ENCODE data around the gene GRK6. TPM values are rescaled to one million over a fixed set of nuclear protein-coding genes. Genes with fewer than 3 reads are reported as not detected.

GRK6 gene
- total and polyA plus RNA-seq, 9 of the 15 experiments (the other 6 are each of a cell fraction or from before 2014, with no cell fraction given) = 0.63 to 122 (median 44.5) TPM

DNA sequence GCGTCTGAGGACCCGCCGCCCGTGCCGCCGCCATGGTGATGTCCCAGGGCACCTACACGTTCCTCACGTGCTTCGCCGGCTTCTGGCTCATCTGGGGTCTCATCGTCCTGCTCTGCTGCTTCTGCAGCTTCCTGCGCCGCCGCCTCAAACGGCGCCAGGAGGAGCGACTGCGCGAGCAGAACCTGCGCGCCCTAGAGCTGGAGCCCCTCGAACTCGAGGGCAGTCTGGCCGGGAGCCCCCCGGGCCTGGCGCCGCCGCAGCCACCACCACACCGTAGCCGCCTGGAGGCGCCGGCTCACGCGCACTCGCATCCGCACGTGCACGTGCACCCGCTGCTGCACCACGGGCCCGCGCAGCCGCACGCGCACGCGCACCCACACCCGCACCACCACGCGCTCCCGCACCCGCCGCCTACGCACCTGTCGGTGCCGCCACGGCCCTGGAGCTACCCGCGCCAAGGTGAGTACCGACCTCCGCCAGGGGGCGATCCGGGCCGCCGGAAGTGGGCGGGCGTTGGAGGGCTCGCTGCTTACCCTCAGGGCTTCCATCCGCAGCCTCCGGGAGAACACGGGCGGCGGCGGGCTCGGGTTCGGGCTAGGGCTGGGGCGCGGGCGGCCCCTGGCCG, 28.7 kb downstream of the GRK6 start (continued):
- TF ChIP-seq, protein P1, sequence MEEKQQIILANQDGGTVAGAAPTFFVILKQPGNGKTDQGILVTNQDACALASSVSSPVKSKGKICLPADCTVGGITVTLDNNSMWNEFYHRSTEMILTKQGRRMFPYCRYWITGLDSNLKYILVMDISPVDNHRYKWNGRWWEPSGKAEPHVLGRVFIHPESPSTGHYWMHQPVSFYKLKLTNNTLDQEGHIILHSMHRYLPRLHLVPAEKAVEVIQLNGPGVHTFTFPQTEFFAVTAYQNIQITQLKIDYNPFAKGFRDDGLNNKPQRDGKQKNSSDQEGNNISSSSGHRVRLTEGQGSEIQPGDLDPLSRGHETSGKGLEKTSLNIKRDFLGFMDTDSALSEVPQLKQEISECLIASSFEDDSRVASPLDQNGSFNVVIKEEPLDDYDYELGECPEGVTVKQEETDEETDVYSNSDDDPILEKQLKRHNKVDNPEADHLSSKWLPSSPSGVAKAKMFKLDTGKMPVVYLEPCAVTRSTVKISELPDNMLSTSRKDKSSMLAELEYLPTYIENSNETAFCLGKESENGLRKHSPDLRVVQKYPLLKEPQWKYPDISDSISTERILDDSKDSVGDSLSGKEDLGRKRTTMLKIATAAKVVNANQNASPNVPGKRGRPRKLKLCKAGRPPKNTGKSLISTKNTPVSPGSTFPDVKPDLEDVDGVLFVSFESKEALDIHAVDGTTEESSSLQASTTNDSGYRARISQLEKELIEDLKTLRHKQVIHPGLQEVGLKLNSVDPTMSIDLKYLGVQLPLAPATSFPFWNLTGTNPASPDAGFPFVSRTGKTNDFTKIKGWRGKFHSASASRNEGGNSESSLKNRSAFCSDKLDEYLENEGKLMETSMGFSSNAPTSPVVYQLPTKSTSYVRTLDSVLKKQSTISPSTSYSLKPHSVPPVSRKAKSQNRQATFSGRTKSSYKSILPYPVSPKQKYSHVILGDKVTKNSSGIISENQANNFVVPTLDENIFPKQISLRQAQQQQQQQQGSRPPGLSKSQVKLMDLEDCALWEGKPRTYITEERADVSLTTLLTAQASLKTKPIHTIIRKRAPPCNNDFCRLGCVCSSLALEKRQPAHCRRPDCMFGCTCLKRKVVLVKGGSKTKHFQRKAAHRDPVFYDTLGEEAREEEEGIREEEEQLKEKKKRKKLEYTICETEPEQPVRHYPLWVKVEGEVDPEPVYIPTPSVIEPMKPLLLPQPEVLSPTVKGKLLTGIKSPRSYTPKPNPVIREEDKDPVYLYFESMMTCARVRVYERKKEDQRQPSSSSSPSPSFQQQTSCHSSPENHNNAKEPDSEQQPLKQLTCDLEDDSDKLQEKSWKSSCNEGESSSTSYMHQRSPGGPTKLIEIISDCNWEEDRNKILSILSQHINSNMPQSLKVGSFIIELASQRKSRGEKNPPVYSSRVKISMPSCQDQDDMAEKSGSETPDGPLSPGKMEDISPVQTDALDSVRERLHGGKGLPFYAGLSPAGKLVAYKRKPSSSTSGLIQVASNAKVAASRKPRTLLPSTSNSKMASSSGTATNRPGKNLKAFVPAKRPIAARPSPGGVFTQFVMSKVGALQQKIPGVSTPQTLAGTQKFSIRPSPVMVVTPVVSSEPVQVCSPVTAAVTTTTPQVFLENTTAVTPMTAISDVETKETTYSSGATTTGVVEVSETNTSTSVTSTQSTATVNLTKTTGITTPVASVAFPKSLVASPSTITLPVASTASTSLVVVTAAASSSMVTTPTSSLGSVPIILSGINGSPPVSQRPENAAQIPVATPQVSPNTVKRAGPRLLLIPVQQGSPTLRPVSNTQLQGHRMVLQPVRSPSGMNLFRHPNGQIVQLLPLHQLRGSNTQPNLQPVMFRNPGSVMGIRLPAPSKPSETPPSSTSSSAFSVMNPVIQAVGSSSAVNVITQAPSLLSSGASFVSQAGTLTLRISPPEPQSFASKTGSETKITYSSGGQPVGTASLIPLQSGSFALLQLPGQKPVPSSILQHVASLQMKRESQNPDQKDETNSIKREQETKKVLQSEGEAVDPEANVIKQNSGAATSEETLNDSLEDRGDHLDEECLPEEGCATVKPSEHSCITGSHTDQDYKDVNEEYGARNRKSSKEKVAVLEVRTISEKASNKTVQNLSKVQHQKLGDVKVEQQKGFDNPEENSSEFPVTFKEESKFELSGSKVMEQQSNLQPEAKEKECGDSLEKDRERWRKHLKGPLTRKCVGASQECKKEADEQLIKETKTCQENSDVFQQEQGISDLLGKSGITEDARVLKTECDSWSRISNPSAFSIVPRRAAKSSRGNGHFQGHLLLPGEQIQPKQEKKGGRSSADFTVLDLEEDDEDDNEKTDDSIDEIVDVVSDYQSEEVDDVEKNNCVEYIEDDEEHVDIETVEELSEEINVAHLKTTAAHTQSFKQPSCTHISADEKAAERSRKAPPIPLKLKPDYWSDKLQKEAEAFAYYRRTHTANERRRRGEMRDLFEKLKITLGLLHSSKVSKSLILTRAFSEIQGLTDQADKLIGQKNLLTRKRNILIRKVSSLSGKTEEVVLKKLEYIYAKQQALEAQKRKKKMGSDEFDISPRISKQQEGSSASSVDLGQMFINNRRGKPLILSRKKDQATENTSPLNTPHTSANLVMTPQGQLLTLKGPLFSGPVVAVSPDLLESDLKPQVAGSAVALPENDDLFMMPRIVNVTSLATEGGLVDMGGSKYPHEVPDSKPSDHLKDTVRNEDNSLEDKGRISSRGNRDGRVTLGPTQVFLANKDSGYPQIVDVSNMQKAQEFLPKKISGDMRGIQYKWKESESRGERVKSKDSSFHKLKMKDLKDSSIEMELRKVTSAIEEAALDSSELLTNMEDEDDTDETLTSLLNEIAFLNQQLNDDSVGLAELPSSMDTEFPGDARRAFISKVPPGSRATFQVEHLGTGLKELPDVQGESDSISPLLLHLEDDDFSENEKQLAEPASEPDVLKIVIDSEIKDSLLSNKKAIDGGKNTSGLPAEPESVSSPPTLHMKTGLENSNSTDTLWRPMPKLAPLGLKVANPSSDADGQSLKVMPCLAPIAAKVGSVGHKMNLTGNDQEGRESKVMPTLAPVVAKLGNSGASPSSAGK (IDR thresholded peaks at IDR 0.05) = peak; percentile 83
- no peak for TF ChIP-seq GATAD2A (IDR thresholded peaks at IDR 0.05)
- TF ChIP-seq ELF4 (CRISPR knock-in tag; IDR thresholded peaks at IDR 0.05) = no peak
- TF ChIP-seq, protein P2, sequence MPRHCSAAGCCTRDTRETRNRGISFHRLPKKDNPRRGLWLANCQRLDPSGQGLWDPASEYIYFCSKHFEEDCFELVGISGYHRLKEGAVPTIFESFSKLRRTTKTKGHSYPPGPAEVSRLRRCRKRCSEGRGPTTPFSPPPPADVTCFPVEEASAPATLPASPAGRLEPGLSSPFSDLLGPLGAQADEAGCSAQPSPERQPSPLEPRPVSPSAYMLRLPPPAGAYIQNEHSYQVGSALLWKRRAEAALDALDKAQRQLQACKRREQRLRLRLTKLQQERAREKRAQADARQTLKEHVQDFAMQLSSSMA (CRISPR knock-in tag; IDR thresholded peaks at IDR 0.05) = no peak
- peak; percentile 14; the same call in 1 of the 2 replicates for TF ChIP-seq HIVEP1 (CRISPR knock-in tag; IDR thresholded peaks at IDR 0.05)
- TF ChIP-seq, protein P3, sequence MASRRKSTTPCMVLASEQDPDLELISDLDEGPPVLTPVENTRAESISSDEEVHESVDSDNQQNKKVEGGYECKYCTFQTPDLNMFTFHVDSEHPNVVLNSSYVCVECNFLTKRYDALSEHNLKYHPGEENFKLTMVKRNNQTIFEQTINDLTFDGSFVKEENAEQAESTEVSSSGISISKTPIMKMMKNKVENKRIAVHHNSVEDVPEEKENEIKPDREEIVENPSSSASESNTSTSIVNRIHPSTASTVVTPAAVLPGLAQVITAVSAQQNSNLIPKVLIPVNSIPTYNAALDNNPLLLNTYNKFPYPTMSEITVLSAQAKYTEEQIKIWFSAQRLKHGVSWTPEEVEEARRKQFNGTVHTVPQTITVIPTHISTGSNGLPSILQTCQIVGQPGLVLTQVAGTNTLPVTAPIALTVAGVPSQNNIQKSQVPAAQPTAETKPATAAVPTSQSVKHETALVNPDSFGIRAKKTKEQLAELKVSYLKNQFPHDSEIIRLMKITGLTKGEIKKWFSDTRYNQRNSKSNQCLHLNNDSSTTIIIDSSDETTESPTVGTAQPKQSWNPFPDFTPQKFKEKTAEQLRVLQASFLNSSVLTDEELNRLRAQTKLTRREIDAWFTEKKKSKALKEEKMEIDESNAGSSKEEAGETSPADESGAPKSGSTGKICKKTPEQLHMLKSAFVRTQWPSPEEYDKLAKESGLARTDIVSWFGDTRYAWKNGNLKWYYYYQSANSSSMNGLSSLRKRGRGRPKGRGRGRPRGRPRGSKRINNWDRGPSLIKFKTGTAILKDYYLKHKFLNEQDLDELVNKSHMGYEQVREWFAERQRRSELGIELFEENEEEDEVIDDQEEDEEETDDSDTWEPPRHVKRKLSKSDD (conservative IDR thresholded peaks at IDR 0.05; ENCODE audit: low read length) = no peak
- no peak for TF ChIP-seq ZKSCAN8 (CRISPR knock-in tag; IDR thresholded peaks at IDR 0.05)
- peak; percentile 98 for TF ChIP-seq ZBTB1 (CRISPR knock-in tag; IDR thresholded peaks at IDR 0.05; ENCODE audit: borderline replicate concordance, low read depth)
- TF ChIP-seq, protein P4, sequence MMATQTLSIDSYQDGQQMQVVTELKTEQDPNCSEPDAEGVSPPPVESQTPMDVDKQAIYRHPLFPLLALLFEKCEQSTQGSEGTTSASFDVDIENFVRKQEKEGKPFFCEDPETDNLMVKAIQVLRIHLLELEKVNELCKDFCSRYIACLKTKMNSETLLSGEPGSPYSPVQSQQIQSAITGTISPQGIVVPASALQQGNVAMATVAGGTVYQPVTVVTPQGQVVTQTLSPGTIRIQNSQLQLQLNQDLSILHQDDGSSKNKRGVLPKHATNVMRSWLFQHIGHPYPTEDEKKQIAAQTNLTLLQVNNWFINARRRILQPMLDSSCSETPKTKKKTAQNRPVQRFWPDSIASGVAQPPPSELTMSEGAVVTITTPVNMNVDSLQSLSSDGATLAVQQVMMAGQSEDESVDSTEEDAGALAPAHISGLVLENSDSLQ (IDR thresholded peaks at IDR 0.05) = no peak
- TF ChIP-seq ZNF311 (CRISPR knock-in tag; IDR thresholded peaks at IDR 0.05) = no peak
- TF ChIP-seq KLF13 (tag; IDR thresholded peaks at IDR 0.05; ENCODE audit: borderline replicate concordance, low read depth) = no peak

All from K562 (cell line).